B cell (primary cell): ENCODE data around the gene CAPN5. TPM values are rescaled to one million over a fixed set of nuclear protein-coding genes. Genes with fewer than 3 reads are reported as not detected.

Source experiments
- ATAC-seq: fragments of 200-7000 bp; cut with Tn5 transposase; one replicate; pipeline ENCODE4 v1.10.0; 2021; ENCODE audit warnings: low read depth, mild to moderate bottlenecking, moderate number of reproducible peaks, moderate library complexity
- CTCF ChIA-PET: fragments of 350-600 bp; sonication (Branson Sonifier 250); formaldehyde crosslinking; loops from one replicate; lab custom pipeline; 2021; ENCODE audit warnings: antibody characterized with exemption, inconsistent platforms; lab: Charles Lee
- POLR2A ChIA-PET: fragments of 350-600 bp; sonication (Branson Sonifier 250); formaldehyde crosslinking; loops from one replicate; lab custom pipeline; 2021; ENCODE audit warnings: antibody characterized with exemption; lab: Charles Lee
- DNase-seq: peaks from one replicate; pipeline ENCODE4 v3.0.0; 2013
- H2AFZ ChIP-seq: 2 replicates; pipeline ENCODE4 v1.6.1; 2012; ENCODE audit warnings: mild to moderate bottlenecking, low read depth, low read length; ENCODE audit not compliant: insufficient read depth, poor library complexity, severe bottlenecking
- H3K27ac ChIP-seq, 2 donors: 1 replicate in 1 of 2; 2 replicates in 1 of 2; pipeline ENCODE4 v1.5.1; 2012 to 2013; ENCODE audit warnings: low read length in 2 of 2, mild to moderate bottlenecking in 2 of 2, moderate library complexity in 1 of 2
- H3K27me3 ChIP-seq, 4 experiments: fragments of 200-600 bp in 1 of 4; sonication (generic) in 1 of 4; replicated peaks in 1 of 4; 1 replicate in 2 of 4; 2 replicates in 2 of 4; pipeline versions ENCODE4 v1.6.1 to v1.7.0; 2013 to 2016; ENCODE audit warnings: low read length in 3 of 4, mild to moderate bottlenecking in 2 of 4, mixed read lengths in 1 of 4, moderate library complexity in 1 of 4; ENCODE audit not compliant: insufficient read depth in 4 of 4, control insufficient read depth in 3 of 4; ENCODE audit errors: control extremely low read depth in 1 of 4
- H3K36me3 ChIP-seq, 2 experiments: replicated peaks in 1 of 2; 1 replicate in 1 of 2; 2 replicates in 1 of 2; pipeline versions ENCODE4 v1.6.1 to v1.7.1; 2013; ENCODE audit warnings: low read length in 1 of 2; ENCODE audit not compliant: insufficient read depth in 2 of 2, control insufficient read depth in 1 of 2; ENCODE audit errors: control extremely low read depth in 1 of 2, extremely low read depth in 1 of 2
- H3K4me1 ChIP-seq, 2 donors: fragments of 200-600 bp in 1 of 2; sonication (generic) in 1 of 2; 1 replicate in 1 of 2; 2 replicates in 1 of 2; pipeline versions ENCODE4 v1.5.1 to v1.6.1; 2013 to 2017; ENCODE audit warnings: low read length in 2 of 2; ENCODE audit not compliant: control insufficient read depth in 2 of 2, insufficient read depth in 2 of 2
- H3K4me2 ChIP-seq: replicated peaks from 2 replicates; pipeline ENCODE3; 2012; ENCODE audit warnings: mild to moderate bottlenecking, low read depth, low read length; ENCODE audit not compliant: poor library complexity, severe bottlenecking
- H3K4me3 ChIP-seq, 5 experiments: fragments of 200-600 bp in 1 of 5; sonication (generic) in 1 of 5; 1 replicate in 3 of 5; 2 replicates in 2 of 5; pipeline versions ENCODE4 v1.5.1 to v1.7.0; 2011 to 2016; ENCODE audit warnings: low read length in 4 of 5, mild to moderate bottlenecking in 4 of 5, low read depth in 2 of 5, control low read depth in 1 of 5, moderate library complexity in 1 of 5; ENCODE audit not compliant: insufficient read depth in 1 of 5; ENCODE audit errors: control extremely low read depth in 1 of 5, extremely low read depth in 1 of 5
- H3K79me2 ChIP-seq: fragments of 200-600 bp; sonication (generic); one replicate; pipeline ENCODE4 v1.6.0; 2016; ENCODE audit warnings: low read length; ENCODE audit not compliant: control insufficient read depth, insufficient read depth
- H3K9ac ChIP-seq: fragments of 200-600 bp; sonication (generic); 2 replicates; pipeline ENCODE4 v1.6.1; 2017; ENCODE audit warnings: mild to moderate bottlenecking, low read length, moderate library complexity
- H3K9me3 ChIP-seq, 3 donors: one replicate each; pipeline versions ENCODE4 v1.6.1 to v1.7.1; 2013; ENCODE audit warnings: low read length in 2 of 3; ENCODE audit not compliant: control insufficient read depth in 2 of 3, insufficient read depth in 1 of 3; ENCODE audit errors: control extremely low read depth in 1 of 3
- H4K20me1 ChIP-seq: 2 replicates; pipeline ENCODE4 v1.6.0; 2012; ENCODE audit warnings: mild to moderate bottlenecking, low read length; ENCODE audit not compliant: insufficient read depth, control insufficient read depth, poor library complexity, severe bottlenecking
- H3K27ac Mint-ChIP-seq: one replicate; pipeline ENCODE4 v1.8.0; 2021; ENCODE audit warnings: mixed read lengths
- H3K27me3 Mint-ChIP-seq: one replicate; pipeline ENCODE4 v1.8.0; 2021; ENCODE audit warnings: mixed read lengths
- H3K4me1 Mint-ChIP-seq: one replicate; pipeline ENCODE4 v1.8.0; 2021; ENCODE audit warnings: mixed read lengths
- H3K4me3 Mint-ChIP-seq: one replicate; pipeline ENCODE4 v1.8.0; 2021; ENCODE audit warnings: mixed read lengths
- H3K9me3 Mint-ChIP-seq: one replicate; pipeline ENCODE4 v1.8.0; 2022; ENCODE audit warnings: mixed read lengths; ENCODE audit not compliant: insufficient read depth
- EZH2 ChIP-seq: IDR thresholded peaks from 2 replicates; pipeline ENCODE4 v1.6.1; 2012; ENCODE audit warnings: borderline replicate concordance, low read depth, mild to moderate bottlenecking, moderate library complexity, low read length; ENCODE audit not compliant: insufficient read depth, poor library complexity, severe bottlenecking
- WGBS: methylation state at CpG from one replicate; pipeline ENCODE4 v1.1.5; 2013; ENCODE audit warnings: missing lambda C conversion rate; ENCODE audit not compliant: insufficient coverage; 5-methylcytosine and 5-hydroxymethylcytosine counted together
- intact Hi-C: fragments of 100-400 bp; cut with micrococcal nuclease; formaldehyde crosslinking; loops from one replicate; pipeline ENCODE4 v1.10.0; 2022
- polyA plus RNA-seq: library from polyadenylated mRNA; depleted of rRNA; stranded (reverse); fragments of >200 nt; gene quantifications from 2 replicates; pipeline ENCODE4 v1.2.3, GENCODE V29; 2012
- total RNA-seq, 2 donors: library from RNA; stranded (reverse); fragments of 120-200 nt in 1 of 2; gene quantifications; 1 replicate in 1 of 2; 2 replicates in 1 of 2; pipeline versions ENCODE4 v1.2.3 to v1.2.4, GENCODE V29; 2013 to 2022
- TF ChIP-seq, protein P1 (sequence below): fragments of 200-600 bp; IDR thresholded peaks from one replicate; pipeline ENCODE4 v1.8.0; 2022; ENCODE audit warnings: antibody characterized with exemption, mild to moderate bottlenecking

Gene CAPN5
- total and polyA plus RNA-seq, 2 donors (not counting 1 experiment from before 2014, with no cell fraction given): 0.74 to 0.78 TPM

DNA sequence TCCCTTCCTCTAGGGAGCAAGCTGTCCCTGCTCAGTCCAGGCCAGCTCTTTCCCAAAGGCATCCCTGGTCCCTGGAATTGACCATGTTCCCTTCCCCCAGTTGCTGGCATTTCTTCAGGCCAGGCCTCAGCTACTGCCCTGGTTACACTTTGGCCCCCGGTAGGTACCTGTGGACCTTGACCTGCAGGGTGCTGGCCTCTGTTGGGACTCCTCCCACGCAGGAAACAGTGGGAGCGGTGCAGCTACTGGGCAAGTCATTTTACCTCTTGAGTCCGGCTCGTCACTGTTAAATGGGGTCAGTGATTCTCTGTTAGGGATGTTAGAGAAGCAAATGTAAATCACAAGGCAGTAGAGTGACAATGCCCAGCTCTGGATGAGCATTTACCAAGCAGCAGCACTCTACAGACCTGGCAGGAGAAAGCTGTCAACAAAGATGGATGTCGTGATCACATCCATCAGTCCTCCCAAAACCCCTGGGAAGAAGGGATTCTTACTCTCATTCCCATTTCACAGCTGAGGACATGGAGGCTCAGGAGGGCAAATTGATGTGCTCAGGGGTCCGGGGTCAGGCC is 78.2 kb downstream of the CAPN5 start:
- DNase-seq: no peak
- CTCF ChIA-PET: interaction anchor here (1.0 kb wide), 1 partner anchor 18 kb away, joined by 3 read pairs; no protein-coding TSS in a partner anchor
- peaks cover 0 to 9% of the 10 kb centered on the region in 2 donors for H3K4me1 ChIP-seq

More for the DNA sequence above, 78.2 kb downstream of the CAPN5 start:
- H3K4me3 Mint-ChIP-seq: no peak overlapping the region
- Histone ChIP-seq H3K27me3 (peaks cover 0 to 11% (median 3%) of the 10 kb centered on the region in 4 experiments), H3K27ac (no peak overlapping the region), H3K4me3 (no peak overlapping the region), H3K9me3 (no peaks in the 10 kb centered on the region), H2AFZ (no peak overlapping the region), H3K9ac (no peak overlapping the region), H3K4me2 (no peak overlapping the region), H3K36me3 (no peaks in the 10 kb centered on the region), H4K20me1 (no peaks in the 10 kb centered on the region), H3K79me2 (no peaks in the 10 kb centered on the region)
- no peak for ATAC-seq
- H3K27me3 Mint-ChIP-seq: peaks cover 14% of the 10 kb centered on the region
- H3K9me3 Mint-ChIP-seq: no peaks in the 10 kb centered on the region
- H3K4me1 Mint-ChIP-seq: peaks cover 7% of the 10 kb centered on the region
- TF ChIP-seq EZH2: no peak
- TF ChIP-seq, protein P1, sequence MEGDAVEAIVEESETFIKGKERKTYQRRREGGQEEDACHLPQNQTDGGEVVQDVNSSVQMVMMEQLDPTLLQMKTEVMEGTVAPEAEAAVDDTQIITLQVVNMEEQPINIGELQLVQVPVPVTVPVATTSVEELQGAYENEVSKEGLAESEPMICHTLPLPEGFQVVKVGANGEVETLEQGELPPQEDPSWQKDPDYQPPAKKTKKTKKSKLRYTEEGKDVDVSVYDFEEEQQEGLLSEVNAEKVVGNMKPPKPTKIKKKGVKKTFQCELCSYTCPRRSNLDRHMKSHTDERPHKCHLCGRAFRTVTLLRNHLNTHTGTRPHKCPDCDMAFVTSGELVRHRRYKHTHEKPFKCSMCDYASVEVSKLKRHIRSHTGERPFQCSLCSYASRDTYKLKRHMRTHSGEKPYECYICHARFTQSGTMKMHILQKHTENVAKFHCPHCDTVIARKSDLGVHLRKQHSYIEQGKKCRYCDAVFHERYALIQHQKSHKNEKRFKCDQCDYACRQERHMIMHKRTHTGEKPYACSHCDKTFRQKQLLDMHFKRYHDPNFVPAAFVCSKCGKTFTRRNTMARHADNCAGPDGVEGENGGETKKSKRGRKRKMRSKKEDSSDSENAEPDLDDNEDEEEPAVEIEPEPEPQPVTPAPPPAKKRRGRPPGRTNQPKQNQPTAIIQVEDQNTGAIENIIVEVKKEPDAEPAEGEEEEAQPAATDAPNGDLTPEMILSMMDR: no peak
- WGBS: 96% methylated on average over 6 of the region's 7 CpGs
- intact Hi-C loops: no loop called here
- no peak overlapping the region for H3K27ac Mint-ChIP-seq
- POLR2A ChIA-PET: no interaction called here
